OCI-LY1 (cell line): Measurements from ENCODE around the gene PIGU.

Source experiments
- H2AFZ ChIP-seq: fragments of 200-600 bp; sonication (generic), shearing (Covaris generic); 2 replicates; pipeline ENCODE4 v1.6.0; 2014; ENCODE audit warnings: antibody characterized with exemption, mild to moderate bottlenecking, low read length
- H3F3A ChIP-seq: fragments of 200-600 bp; sonication (generic), shearing (Covaris generic); 2 replicates; pipeline ENCODE4 v1.6.0; 2014; ENCODE audit warnings: mild to moderate bottlenecking, antibody characterized with exemption, low read length, moderate library complexity; ENCODE audit not compliant: insufficient read depth
- H3K27ac ChIP-seq: fragments of 200-600 bp; sonication (generic); 2 replicates; pipeline ENCODE4 v1.5.1; 2014; ENCODE audit warnings: low read length, mixed run types, mild to moderate bottlenecking, low read depth; ENCODE audit not compliant: poor library complexity, severe bottlenecking
- H3K27me3 ChIP-seq: fragments of 200-600 bp; sonication (generic); 2 replicates; pipeline ENCODE4 v1.6.0; 2014; ENCODE audit warnings: antibody characterized with exemption, mild to moderate bottlenecking, low read length, moderate library complexity; ENCODE audit not compliant: insufficient read depth
- H3K36me3 ChIP-seq: fragments of 200-600 bp; sonication (generic); 2 replicates; pipeline ENCODE4 v1.6.1; 2014; ENCODE audit warnings: mild to moderate bottlenecking, antibody characterized with exemption, low read length, moderate library complexity, mixed read lengths; ENCODE audit not compliant: insufficient read depth
- H3K4me1 ChIP-seq: fragments of 200-600 bp; sonication (generic); 2 replicates; pipeline ENCODE4 v1.5.1; 2014; ENCODE audit warnings: mild to moderate bottlenecking, low read length, moderate library complexity; ENCODE audit not compliant: insufficient read depth, severe bottlenecking
- H3K4me2 ChIP-seq: fragments of 200-600 bp; sonication (generic), shearing (Covaris generic); 2 replicates; pipeline ENCODE4 v1.6.1; 2014; ENCODE audit warnings: low read length
- H3K4me3 ChIP-seq: fragments of 200-600 bp; sonication (generic); 2 replicates; pipeline ENCODE4 v1.5.1; 2014; ENCODE audit warnings: low read length, low read depth, mild to moderate bottlenecking, mixed read lengths; ENCODE audit not compliant: poor library complexity, severe bottlenecking
- H3K79me2 ChIP-seq: fragments of 200-600 bp; shearing (Covaris generic); 2 replicates; pipeline ENCODE4 v1.6.1; 2016; ENCODE audit warnings: mixed run types, low read length, mixed read lengths; ENCODE audit not compliant: insufficient read depth
- H3K9ac ChIP-seq: fragments of 200-600 bp; sonication (generic), shearing (Covaris generic); 2 replicates; pipeline ENCODE4 v1.6.1; 2014; ENCODE audit warnings: mild to moderate bottlenecking, low read length, mixed read lengths
- H3K9me2 ChIP-seq: fragments of 200-600 bp; sonication (generic), shearing (Covaris generic); 2 replicates; pipeline ENCODE4 v1.6.1; 2014; ENCODE audit warnings: low read depth, mild to moderate bottlenecking, low read length, mixed read lengths
- H3K9me3 ChIP-seq: fragments of 200-600 bp; shearing (Covaris generic); 2 replicates; pipeline ENCODE4 v1.6.1; 2014; ENCODE audit warnings: low read length, mixed read lengths
- H4K20me1 ChIP-seq: fragments of 200-600 bp; sonication (generic), shearing (Covaris generic); 2 replicates; pipeline ENCODE4 v1.6.0; 2016; ENCODE audit warnings: mild to moderate bottlenecking, low read length; ENCODE audit not compliant: insufficient read depth
- EZH2 ChIP-seq: fragments of 200-600 bp; sonication (generic), shearing (Covaris generic); IDR thresholded peaks from 2 replicates; pipeline ENCODE4 v1.8.0; 2017; ENCODE audit warnings: borderline replicate concordance, mixed run types, mild to moderate bottlenecking, antibody characterized with exemption, low read length, moderate library complexity, mixed read lengths
- TF ChIP-seq, protein P1 (sequence below): fragments of 200-600 bp; sonication (generic), shearing (Covaris generic); IDR thresholded peaks from 2 replicates; pipeline ENCODE4 v1.5.1; 2017; ENCODE audit warnings: mild to moderate bottlenecking, antibody characterized with exemption, low read length, moderate library complexity, mixed read lengths

The PIGU gene

DNA sequence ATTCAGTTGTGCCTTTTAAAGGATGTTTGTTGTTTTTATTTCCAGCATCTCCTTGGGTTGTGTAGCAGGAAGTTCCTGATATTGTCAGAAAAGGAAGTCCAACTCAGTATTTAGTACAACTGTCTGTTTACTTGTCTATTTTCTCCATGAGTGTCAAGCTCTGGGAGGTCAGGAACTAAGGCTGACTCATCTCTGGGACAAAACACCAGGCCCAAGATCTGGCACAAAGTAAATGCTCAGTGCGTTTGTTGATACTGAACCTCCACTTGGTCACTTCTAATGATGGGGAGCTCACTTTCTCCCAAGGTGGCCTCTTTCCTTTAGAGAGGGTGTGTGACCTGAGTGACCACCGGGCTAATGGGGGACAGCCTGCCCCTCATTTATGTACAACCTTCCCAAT lies 12.6 kb upstream of the PIGU start:
- Histone ChIP-seq H3K79me2 (no peaks in the 10 kb centered on the region), H3K36me3 (no peaks in the 10 kb centered on the region), H3K27ac (no peak overlapping the region), H3K4me3 (no peak overlapping the region), H3K9ac (no peak overlapping the region), H3F3A (no peaks in the 10 kb centered on the region), H3K9me3 (no peaks in the 10 kb centered on the region), H3K4me2 (no peak overlapping the region), H3K4me1 (no peaks in the 10 kb centered on the region), H3K27me3 (no peaks in the 10 kb centered on the region), H4K20me1 (no peaks in the 10 kb centered on the region), H3K9me2 (no peaks in the 10 kb centered on the region), H2AFZ (no peak overlapping the region)
- TF ChIP-seq, protein P1, sequence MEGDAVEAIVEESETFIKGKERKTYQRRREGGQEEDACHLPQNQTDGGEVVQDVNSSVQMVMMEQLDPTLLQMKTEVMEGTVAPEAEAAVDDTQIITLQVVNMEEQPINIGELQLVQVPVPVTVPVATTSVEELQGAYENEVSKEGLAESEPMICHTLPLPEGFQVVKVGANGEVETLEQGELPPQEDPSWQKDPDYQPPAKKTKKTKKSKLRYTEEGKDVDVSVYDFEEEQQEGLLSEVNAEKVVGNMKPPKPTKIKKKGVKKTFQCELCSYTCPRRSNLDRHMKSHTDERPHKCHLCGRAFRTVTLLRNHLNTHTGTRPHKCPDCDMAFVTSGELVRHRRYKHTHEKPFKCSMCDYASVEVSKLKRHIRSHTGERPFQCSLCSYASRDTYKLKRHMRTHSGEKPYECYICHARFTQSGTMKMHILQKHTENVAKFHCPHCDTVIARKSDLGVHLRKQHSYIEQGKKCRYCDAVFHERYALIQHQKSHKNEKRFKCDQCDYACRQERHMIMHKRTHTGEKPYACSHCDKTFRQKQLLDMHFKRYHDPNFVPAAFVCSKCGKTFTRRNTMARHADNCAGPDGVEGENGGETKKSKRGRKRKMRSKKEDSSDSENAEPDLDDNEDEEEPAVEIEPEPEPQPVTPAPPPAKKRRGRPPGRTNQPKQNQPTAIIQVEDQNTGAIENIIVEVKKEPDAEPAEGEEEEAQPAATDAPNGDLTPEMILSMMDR, result no peak
- TF ChIP-seq EZH2, result no peak

DNA sequence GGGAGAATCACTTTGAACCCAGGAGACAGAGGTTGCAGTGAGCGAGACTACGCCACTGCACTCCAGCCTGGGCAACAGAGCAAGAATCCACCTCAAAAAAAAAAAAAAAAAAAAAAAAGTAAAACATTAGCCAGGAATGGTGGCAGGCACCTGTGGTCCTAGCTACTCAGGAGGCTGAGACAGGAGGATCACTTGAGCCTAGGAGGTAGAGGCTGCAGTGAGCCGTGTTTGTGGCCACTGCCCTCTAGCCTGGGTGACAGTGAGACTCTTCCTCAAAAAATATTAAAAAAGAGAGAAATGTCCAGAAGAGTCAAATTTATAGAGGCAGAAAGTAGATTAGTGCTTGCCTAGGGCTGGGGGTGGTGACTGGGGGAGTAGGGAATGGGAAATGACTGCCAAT lies 6.8 kb upstream of the PIGU start:
- no peak overlapping the region for H3K9ac ChIP-seq
- H3K27ac ChIP-seq, result no peak overlapping the region
- no peak overlapping the region for H2AFZ ChIP-seq
- no peaks in the 10 kb centered on the region for H3K79me2 ChIP-seq
- no peaks in the 10 kb centered on the region for H3K9me2 ChIP-seq
- no peaks in the 10 kb centered on the region for H3K4me1 ChIP-seq
- no peak overlapping the region for H3K4me3 ChIP-seq
- H4K20me1 ChIP-seq, result no peaks in the 10 kb centered on the region
- no peak overlapping the region for H3K4me2 ChIP-seq
- TF ChIP-seq, protein P1, result no peak
- TF ChIP-seq EZH2, result no peak
- H3F3A ChIP-seq, result no peaks in the 10 kb centered on the region
- H3K9me3 ChIP-seq, result no peaks in the 10 kb centered on the region
- H3K27me3 ChIP-seq, result no peaks in the 10 kb centered on the region
- H3K36me3 ChIP-seq, result no peaks in the 10 kb centered on the region

DNA sequence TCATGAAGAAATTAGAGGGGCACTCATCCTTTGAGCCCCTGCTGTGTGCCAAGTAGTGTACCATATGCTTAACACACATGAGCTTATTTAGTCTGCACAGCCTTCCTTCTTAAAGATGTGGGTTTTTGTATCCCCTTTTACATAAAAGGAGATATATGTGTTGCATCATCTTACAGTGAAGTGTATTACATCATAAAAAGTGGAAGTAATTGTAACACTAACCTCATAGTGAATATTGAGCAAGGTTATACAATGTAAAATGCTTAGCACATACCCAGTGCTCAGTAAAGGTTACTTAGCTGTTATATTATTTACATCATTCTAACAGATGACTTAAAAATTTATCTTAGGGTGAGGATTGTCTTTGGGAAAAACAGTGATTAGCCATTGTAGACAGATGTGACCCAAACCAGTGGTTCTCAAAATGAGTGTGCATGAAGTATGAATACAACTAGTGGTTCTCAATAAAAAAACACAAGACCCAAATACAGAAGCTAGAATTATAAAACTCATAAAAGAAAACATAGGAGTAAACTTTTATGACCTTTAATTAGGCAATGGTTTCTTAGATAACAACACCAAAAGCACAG lies 3.8 kb upstream of the PIGU start:
- Histone ChIP-seq H3K9me3 (no peaks in the 10 kb centered on the region), H3K36me3 (no peaks in the 10 kb centered on the region), H3K27ac (no peak overlapping the region), H3K4me3 (no peak overlapping the region), H3K79me2 (peaks cover 5% of the 10 kb centered on the region), H3F3A (no peaks in the 10 kb centered on the region), H3K9me2 (no peaks in the 10 kb centered on the region), H3K27me3 (no peaks in the 10 kb centered on the region), H2AFZ (no peak overlapping the region), H3K4me1 (peaks cover 14% of the 10 kb centered on the region), H3K4me2 (no peak overlapping the region), H3K9ac (no peak overlapping the region), H4K20me1 (no peaks in the 10 kb centered on the region)
- TF ChIP-seq EZH2, result no peak
- TF ChIP-seq, protein P1, result no peak
